GM21367 (cell line): ENCODE results near the gene COPE.

Experiments used
- ATAC-seq: cut with Tn5 transposase; IDR thresholded peaks from one replicate; pipeline ENCODE4 v1.9.1; 2021; ENCODE audit not compliant: unreplicated experiment

The COPE gene

GRCh38 chr19:18853755-18854427, 65.3 kb downstream of the COPE start:
- ATAC-seq, result no peak

DNA sequence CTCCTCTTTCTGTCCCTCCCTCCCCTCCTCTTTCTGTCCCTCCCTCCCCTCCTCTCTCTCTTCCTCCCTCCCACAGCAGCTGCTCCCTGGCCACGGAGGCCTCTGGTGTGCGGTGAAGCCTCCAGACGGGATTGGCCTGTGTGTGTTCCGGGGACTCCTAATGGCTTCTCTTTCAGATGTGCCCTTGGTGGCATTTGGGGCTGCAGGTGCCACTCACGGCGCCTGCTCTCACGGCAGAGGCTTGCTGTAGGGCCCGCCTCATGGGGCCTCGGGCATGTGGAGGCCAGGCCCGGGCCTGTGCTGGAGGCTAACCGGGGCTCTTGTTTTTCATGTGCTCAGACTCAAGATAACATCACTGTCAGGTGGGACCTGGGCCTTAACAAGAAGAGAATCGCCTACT, 66.5 kb downstream of the COPE start:
- no peak for ATAC-seq

- no peak for ATAC-seq
These were observed 67.4 kb downstream of the COPE start for GRCh38 chr19:18851673-18852325.

GRCh38 chr19:18850471-18851375, 68.5 kb downstream of the COPE start:
- no peak for ATAC-seq

GRCh38 chr19:18849838-18850400, 69.3 kb downstream of the COPE start:
- ATAC-seq, result no peak
